K562 (cell line): ENCODE data around the gene CUEDC2. TPM values are rescaled to one million over a fixed set of nuclear protein-coding genes. Genes with fewer than 3 reads are reported as not detected.

ENCODE experiments used
- ATAC-seq: fragments of 200-7000 bp; cut with Tn5 transposase; 3 replicates; pipeline ENCODE4 v1.9.1; 2020; ENCODE audit warnings: moderate library complexity
- BruUV-seq: library from RNA; stranded (reverse); fragments of 400-500 nt; replicated peaks from 2 replicates; lab custom pipeline; 2021; lab: Mats Ljungman, UMichigan
- CTCF ChIA-PET: fragments of 300-600 bp; formaldehyde crosslinking; extraction: SDS; loops from one replicate; lab custom pipeline; 2021; ENCODE audit warnings: low intra/inter-chr PET ratio; lab: Yijun Ruan, JAX
- POLR2A ChIA-PET: fragments of 300-600, 350-650 bp; sonication (Branson Sonifier 250); formaldehyde crosslinking; extraction: SDS; loops from one replicate; lab custom pipeline; 2021; ENCODE audit warnings: antibody characterized with exemption, inconsistent platforms; lab: Yijun Ruan, JAX
- DNase-seq, 4 experiments: peaks; one replicate each; pipeline versions ENCODE4 v3.0.0 to v3.0.0-alpha.2; 2011 to 2018; ENCODE audit warnings: low spot score in 3 of 4, mixed read lengths in 3 of 4; ENCODE audit errors: extremely low read depth in 1 of 4
- FAIRE-seq: peaks from 2 replicates; lab custom pipeline; 2011; peaks lifted over from hg19 to GRCh38; lab: Jason Lieb, UNC
- H2AFZ ChIP-seq: 2 replicates; pipeline ENCODE4 v1.6.0; 2011; ENCODE audit warnings: low read depth, low read length, control low read depth, inconsistent platforms
- H3K27ac ChIP-seq: fragments of 200-600 bp; 3 replicates; pipeline ENCODE4 v1.8.0; 2011; ENCODE audit warnings: low read depth, mild to moderate bottlenecking, control low read depth, inconsistent platforms, low read length, moderate library complexity, mixed read lengths; ENCODE audit errors: extremely low read depth
- H3K27me3 ChIP-seq, 2 experiments: fragments of 300-600 bp in 1 of 2; 2 replicates in 1 of 2; 3 replicates in 1 of 2; pipeline versions ENCODE4 v1.6.0 to v1.8.0; 2011; ENCODE audit warnings: inconsistent platforms in 2 of 2, low read length in 2 of 2, mild to moderate bottlenecking in 1 of 2, mixed read lengths in 1 of 2, moderate library complexity in 1 of 2; ENCODE audit not compliant: control insufficient read depth in 2 of 2, insufficient read depth in 2 of 2
- H3K36me3 ChIP-seq: fragments of 300-600 bp; 3 replicates; pipeline ENCODE4 v1.8.0; 2011; ENCODE audit warnings: mild to moderate bottlenecking, low read length, inconsistent platforms; ENCODE audit not compliant: control insufficient read depth, insufficient read depth
- H3K4me1 ChIP-seq, 2 experiments: fragments of 200-600 bp in 1 of 2; replicated peaks in 1 of 2; 2 replicates in 1 of 2; 3 replicates in 1 of 2; pipeline versions ENCODE4 v1.5.1 to v1.8.0; 2011; ENCODE audit warnings: inconsistent platforms in 2 of 2, low read length in 2 of 2, mild to moderate bottlenecking in 1 of 2, mixed read lengths in 1 of 2, moderate library complexity in 1 of 2; ENCODE audit not compliant: control insufficient read depth in 2 of 2, insufficient read depth in 2 of 2
- H3K4me2 ChIP-seq: 2 replicates; pipeline ENCODE4 v1.6.1; 2011; ENCODE audit warnings: low read length, control low read depth, inconsistent platforms, mixed read lengths; ENCODE audit not compliant: insufficient read depth
- H3K4me3 ChIP-seq: fragments of 200-600 bp; sonication (generic), shearing (Covaris generic); 2 replicates; pipeline ENCODE4 v1.5.1; 2016; ENCODE audit warnings: control low read depth, inconsistent platforms
- H3K79me2 ChIP-seq: fragments of 200-600 bp; 3 replicates; pipeline ENCODE4 v1.8.0; 2011; ENCODE audit warnings: low read length, inconsistent platforms; ENCODE audit not compliant: control insufficient read depth, insufficient read depth
- H3K9ac ChIP-seq, 2 experiments: 2 replicates each; pipeline versions ENCODE4 v1.6.0 to v1.6.1; 2011; ENCODE audit warnings: low read depth in 2 of 2, low read length in 2 of 2, control low read depth in 1 of 2, inconsistent platforms in 1 of 2, mild to moderate bottlenecking in 1 of 2, mixed read lengths in 1 of 2; ENCODE audit not compliant: insufficient read depth in 1 of 2
- H3K9me1 ChIP-seq: one replicate; pipeline ENCODE4 v1.6.0; 2011; ENCODE audit warnings: inconsistent platforms, mild to moderate bottlenecking, low read length, moderate library complexity; ENCODE audit not compliant: control insufficient read depth, insufficient read depth
- H3K9me3 ChIP-seq: replicated peaks from 2 replicates; pipeline ENCODE4 v1.5.1; 2011; ENCODE audit warnings: low read depth, low read length, inconsistent platforms; ENCODE audit not compliant: control insufficient read depth, insufficient read depth
- H4K20me1 ChIP-seq: replicated peaks from 2 replicates; pipeline ENCODE4 v1.6.1; 2011; ENCODE audit warnings: low read length, inconsistent platforms, mixed read lengths; ENCODE audit not compliant: control insufficient read depth, insufficient read depth
- HSF4 ChIP-seq: fragments of 250-450 bp; sonication (Bioruptor Pico); IDR thresholded peaks from 2 replicates; pipeline ENCODE4 v2.1.2; 2022; ENCODE audit warnings: mild to moderate bottlenecking, moderate library complexity, borderline replicate concordance
- MECOM ChIP-seq: fragments of 250-450 bp; sonication (Bioruptor Pico); IDR thresholded peaks from 2 replicates; pipeline ENCODE4 v1.8.0; 2022; ENCODE audit warnings: inconsistent platforms
- ZNF354B ChIP-seq: fragments of 250-450 bp; sonication (Bioruptor Pico); IDR thresholded peaks from 2 replicates; pipeline ENCODE4 v1.4.0; 2020
- ZNF444 ChIP-seq: fragments of 250-450 bp; sonication (Bioruptor Pico); IDR thresholded peaks from 2 replicates; pipeline ENCODE4 v1.4.0; 2020; ENCODE audit warnings: mild to moderate bottlenecking, moderate library complexity
- WGBS: fragments of 100-300 bp; shearing (Covaris generic); methylation state at CpG from one replicate; pipeline ENCODE4 v1.1.6; 2016; ENCODE audit warnings: low coverage, mixed read lengths; ENCODE audit not compliant: insufficient coverage; ENCODE audit errors: missing lambda C conversion rate; 5-methylcytosine and 5-hydroxymethylcytosine counted together
- in situ Hi-C: fragments of 300-500 bp; cut with MboI; formaldehyde crosslinking; loops from 4 replicates; pipeline ENCODE4 v1.15.0; 2018; ENCODE audit warnings: inconsistent platforms, mixed read lengths
- intact Hi-C: fragments of 100-400 bp; cut with micrococcal nuclease; formaldehyde crosslinking; loops from 2 replicates; pipeline ENCODE4 v1.14.2; 2022
- polyA plus RNA-seq, 8 experiments: library from polyadenylated mRNA; depleted of rRNA in 4 of 8; stranded (reverse) in 5 of 8; unstranded in 3 of 8; fragments of >200 nt; fragmentation: Nextera tagmentation in 2 of 8; fragmentation: Illumina TruSeq in 1 of 8; extraction: Ambion mirVana in 2 of 8; extraction: Trizol in 1 of 8; gene quantifications; 2 replicates each; pipeline versions ENCODE4 v1.2.1 to v1.2.3, GENCODE V29; 2011 to 2014; ENCODE audit warnings: inconsistent platforms in 1 of 8, missing spikeins in 1 of 8
- total RNA-seq, 7 experiments: library from RNA; depleted of rRNA in 6 of 7; stranded (reverse); fragments of >200 nt in 6 of 7; fragmentation: Illumina TruSeq in 2 of 7; extraction: Trizol in 2 of 7; gene quantifications; 2 replicates each; pipeline versions ENCODE4 v1.2.1 to v1.2.3, GENCODE V29; 2011 to 2021; ENCODE audit warnings: low replicate concordance in 1 of 7
- TF ChIP-seq, protein P1 (sequence below): sonication (generic); formaldehyde crosslinking; IDR thresholded peaks from 2 replicates; pipeline ENCODE4 v1.8.1; 2023; ENCODE audit warnings: missing genetic modification reagents, mild to moderate bottlenecking, borderline replicate concordance
- TF ChIP-seq, protein P2 (sequence below): sonication (generic); formaldehyde crosslinking; IDR thresholded peaks from 2 replicates; pipeline ENCODE4 v1.8.0; 2022; ENCODE audit warnings: mild to moderate bottlenecking, missing genetic modification reagents

The CUEDC2 gene
- total and polyA plus RNA-seq, 9 of the 15 experiments (the other 6 are each of a cell fraction or from before 2014, with no cell fraction given): 8.5 to 48.9 (median 27.4) TPM

DNA sequence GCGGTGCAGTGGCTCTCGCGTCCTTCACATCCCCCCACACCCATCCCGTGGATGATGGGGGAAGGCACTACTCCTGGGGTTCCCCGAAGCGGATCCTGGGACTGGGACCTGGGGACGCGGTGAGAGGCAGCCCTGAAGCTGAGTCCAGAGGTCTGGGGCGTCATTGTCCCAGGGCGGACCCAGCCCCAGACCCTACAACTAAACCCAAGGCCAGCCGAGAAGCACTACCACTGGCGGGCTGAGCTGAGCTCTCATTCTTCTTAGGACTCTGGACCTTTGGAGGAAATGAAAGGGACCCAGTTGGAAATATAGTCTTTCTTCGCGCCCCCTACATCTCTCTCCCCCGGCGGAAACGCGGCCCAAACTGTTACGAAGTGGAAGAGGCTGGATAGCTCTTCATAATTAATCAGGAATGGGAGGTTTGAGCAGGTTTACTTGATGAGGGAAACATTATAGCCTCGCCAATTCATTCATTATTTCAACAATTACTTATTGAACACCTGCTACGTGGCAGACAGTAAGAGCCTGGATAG lies 12.1 kb downstream of the CUEDC2 start:
- TF ChIP-seq ZNF354B (CRISPR knock-in tag): no peak
- no peak for TF ChIP-seq ZNF444 (CRISPR knock-in tag)
- no peak for TF ChIP-seq HSF4 (CRISPR knock-in tag)
- TF ChIP-seq MECOM (CRISPR knock-in tag): no peak
- TF ChIP-seq, protein P1, sequence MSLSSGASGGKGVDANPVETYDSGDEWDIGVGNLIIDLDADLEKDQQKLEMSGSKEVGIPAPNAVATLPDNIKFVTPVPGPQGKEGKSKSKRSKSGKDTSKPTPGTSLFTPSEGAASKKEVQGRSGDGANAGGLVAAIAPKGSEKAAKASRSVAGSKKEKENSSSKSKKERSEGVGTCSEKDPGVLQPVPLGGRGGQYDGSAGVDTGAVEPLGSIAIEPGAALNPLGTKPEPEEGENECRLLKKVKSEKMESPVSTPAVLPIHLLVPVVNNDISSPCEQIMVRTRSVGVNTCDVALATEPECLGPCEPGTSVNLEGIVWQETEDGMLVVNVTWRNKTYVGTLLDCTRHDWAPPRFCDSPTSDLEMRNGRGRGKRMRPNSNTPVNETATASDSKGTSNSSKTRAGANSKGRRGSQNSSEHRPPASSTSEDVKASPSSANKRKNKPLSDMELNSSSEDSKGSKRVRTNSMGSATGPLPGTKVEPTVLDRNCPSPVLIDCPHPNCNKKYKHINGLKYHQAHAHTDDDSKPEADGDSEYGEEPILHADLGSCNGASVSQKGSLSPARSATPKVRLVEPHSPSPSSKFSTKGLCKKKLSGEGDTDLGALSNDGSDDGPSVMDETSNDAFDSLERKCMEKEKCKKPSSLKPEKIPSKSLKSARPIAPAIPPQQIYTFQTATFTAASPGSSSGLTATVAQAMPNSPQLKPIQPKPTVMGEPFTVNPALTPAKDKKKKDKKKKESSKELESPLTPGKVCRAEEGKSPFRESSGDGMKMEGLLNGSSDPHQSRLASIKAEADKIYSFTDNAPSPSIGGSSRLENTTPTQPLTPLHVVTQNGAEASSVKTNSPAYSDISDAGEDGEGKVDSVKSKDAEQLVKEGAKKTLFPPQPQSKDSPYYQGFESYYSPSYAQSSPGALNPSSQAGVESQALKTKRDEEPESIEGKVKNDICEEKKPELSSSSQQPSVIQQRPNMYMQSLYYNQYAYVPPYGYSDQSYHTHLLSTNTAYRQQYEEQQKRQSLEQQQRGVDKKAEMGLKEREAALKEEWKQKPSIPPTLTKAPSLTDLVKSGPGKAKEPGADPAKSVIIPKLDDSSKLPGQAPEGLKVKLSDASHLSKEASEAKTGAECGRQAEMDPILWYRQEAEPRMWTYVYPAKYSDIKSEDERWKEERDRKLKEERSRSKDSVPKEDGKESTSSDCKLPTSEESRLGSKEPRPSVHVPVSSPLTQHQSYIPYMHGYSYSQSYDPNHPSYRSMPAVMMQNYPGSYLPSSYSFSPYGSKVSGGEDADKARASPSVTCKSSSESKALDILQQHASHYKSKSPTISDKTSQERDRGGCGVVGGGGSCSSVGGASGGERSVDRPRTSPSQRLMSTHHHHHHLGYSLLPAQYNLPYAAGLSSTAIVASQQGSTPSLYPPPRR: 0 out of 2 replicates have a peak, but pooled peaks have one; percentile 59
- TF ChIP-seq, protein P2, sequence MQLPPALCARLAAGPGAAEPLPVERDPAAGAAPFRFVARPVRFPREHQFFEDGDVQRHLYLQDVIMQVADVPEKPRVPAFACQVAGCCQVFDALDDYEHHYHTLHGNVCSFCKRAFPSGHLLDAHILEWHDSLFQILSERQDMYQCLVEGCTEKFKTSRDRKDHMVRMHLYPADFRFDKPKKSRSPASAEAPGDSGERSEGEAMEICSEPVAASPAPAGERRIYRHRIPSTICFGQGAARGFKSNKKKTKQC (CRISPR knock-in tag): no peak
- no peaks in the 10 kb centered on the region for H4K20me1 ChIP-seq
- no peaks in the 10 kb centered on the region for H3K9me3 ChIP-seq
- peak overlapping the region; percentile 80 for H3K27ac ChIP-seq
- peaks cover 25% of the 10 kb centered on the region for H3K79me2 ChIP-seq
- BruUV-seq: TSS peak; percentile 36
- peak overlapping the region; percentile 93 for H3K4me3 ChIP-seq
- H3K4me2 ChIP-seq: peak overlapping the region; percentile 74
- DNase-seq: peak in 1 of 4 experiments; percentile 30
- H3K4me1 ChIP-seq: peaks cover 12 to 59% of the 10 kb centered on the region in 2 experiments; a peak in 4 of 5 replicates
- in situ Hi-C loops: no loop called here
- peak overlapping the region; percentile 87 for H2AFZ ChIP-seq
- H3K27me3 ChIP-seq: no peaks in the 10 kb centered on the region
- ATAC-seq: no peak
- no peak for FAIRE-seq
- H3K9ac ChIP-seq: peak overlapping the region; percentile 65 to 96
- ChIA-PET CTCF (no interaction called here), POLR2A (interaction anchor here (0.6 to 5.3 kb wide), 10 partner anchors 10 to 925 kb away, joined by 3 to 34 read pairs (median 6); partner anchors contain the start of genes C10orf95 and CUEDC2)
- H3K36me3 ChIP-seq: peaks cover 17% of the 10 kb centered on the region; the same call in 2 of the 3 replicates
- intact Hi-C loops: loop anchor here (5.0 kb wide), 1 partner anchor 42 kb away; no protein-coding TSS in a partner anchor
- WGBS: 1% methylated on average over 18 of the region's 21 CpGs
- no peaks in the 10 kb centered on the region for H3K9me1 ChIP-seq
